HS-5 (cell line): ENCODE data around the gene TMEM212.
"Not testable (repeated sequence)": the region's sequence is repeated elsewhere in the genome, so short reads cannot be mapped to it uniquely, and the experiment has no call there.

Experiments
- DNase-seq: peaks from one replicate; pipeline ENCODE4 v3.0.0-alpha.2; 2012; ENCODE audit warnings: low read depth

Gene TMEM212

DNA sequence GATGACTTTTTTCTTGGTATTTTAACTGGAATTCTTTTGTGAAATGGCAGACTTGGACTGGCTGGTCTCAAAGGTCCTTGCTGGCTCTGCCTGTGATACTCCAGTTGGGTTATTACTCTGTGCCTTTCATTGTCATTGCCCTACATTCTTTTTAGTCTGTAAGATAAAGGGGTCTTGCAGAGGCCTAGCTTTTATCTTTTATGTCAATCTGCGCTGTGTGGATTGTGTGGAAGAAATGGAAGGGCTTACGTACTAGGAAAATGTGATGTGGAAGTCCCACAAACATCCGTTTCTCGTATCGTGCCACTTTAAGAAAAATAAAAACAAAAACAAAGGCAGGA lies 8.7 kb upstream of the TMEM212 start:
- DNase-seq = no peak

DNA sequence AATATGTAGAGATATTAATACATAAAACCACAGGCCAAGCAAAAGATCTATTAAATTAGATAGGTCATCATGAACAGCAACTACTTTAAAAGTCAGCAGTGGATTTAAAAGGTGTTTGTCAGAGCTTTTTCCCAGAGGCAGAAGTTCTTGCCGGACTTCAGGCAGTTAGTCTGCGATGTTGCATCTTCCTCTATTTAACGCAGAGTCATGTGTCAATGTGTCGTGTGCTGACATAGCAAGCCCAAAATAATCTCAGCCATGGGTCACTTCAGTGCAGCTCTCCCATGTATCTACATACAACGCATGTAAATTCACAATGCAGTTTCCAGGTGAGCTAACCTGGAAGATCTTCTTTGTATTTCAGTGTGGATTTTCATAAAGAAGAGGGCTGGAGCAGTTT lies 8.0 kb upstream of the TMEM212 start:
- no peak for DNase-seq

DNA sequence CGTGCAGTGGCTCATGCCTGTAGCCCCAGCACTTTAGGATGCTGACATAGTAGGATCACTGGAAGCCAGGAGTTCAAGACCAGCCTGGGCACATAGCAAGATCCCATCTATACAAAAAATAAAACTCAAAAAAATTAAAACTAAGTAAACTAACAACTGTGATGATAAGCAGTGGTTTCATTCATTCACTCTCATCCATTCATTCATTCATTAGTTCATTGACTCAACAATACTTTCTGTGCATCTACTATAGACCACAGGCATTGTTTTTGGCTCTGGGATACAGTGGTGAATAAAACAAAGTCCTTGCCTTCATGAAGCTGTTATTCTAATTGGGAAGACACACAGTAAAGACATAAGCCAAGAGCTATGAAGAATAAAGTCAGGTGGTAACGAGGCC lies 7.5 kb upstream of the TMEM212 start:
- DNase-seq = no peak

DNA sequence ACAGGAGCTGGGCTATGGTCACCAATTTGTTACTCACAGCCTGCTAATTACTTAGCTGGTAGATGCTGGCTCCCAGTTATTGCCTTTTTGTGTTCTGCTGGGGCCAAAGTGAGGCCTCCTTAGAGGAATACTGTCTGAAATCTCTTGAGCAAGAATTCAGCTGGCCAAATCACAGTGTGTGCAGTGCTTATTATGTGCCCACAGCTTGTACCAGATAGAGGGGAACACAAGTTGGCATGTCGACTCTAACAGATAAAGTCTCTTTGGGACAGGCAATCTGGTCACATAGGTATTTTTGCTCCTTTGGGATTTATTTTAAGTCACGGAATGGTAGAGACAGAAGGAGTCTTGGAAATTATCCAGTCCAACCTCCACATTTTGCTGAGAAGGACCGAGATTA lies 6.3 kb upstream of the TMEM212 start:
- DNase-seq = no peak

DNA sequence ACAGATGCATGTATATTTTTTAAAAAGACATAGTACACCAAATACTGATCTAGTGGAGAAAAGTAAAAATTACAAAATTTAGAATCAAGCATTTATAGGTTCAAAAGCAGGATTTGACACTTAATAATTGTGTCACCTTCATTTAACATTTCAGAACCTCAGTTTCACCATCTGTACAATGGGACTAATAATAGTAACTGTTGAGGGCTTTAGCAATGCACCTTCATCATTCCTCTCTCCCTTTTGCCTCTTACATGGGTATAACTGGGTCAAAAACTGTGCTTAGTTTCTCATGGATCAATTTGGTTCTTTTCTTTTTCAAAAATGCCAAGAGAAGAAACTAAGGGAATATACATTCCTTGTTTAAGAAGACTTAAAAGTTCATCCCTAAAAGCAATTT lies 5.5 kb upstream of the TMEM212 start:
- DNase-seq = no peak

DNA sequence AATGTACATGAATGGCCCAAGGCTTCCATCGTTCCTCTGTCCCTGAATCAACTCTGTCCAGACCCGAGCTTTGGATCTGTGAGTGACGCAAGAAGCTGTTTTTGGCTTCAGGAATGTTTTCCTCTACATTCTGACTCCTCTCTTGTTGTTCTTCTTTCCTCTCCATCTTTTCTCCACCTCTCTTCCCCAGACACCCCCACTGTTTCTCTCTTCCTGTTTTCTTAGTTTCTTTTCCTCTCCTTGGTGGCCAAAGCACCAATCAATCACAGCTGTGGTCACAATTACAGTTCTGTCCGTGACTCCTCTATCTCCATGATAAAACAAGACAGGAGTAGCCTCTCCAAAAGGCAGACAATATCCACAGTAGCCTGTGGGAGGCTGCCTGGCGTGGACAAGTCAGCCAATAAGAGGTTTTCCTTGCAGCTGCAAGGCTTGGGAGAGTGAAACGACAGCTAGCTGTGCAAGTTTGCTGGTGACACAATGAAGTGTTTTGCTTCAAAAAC lies 4.9 kb upstream of the TMEM212 start:
- DNase-seq = no peak

DNA sequence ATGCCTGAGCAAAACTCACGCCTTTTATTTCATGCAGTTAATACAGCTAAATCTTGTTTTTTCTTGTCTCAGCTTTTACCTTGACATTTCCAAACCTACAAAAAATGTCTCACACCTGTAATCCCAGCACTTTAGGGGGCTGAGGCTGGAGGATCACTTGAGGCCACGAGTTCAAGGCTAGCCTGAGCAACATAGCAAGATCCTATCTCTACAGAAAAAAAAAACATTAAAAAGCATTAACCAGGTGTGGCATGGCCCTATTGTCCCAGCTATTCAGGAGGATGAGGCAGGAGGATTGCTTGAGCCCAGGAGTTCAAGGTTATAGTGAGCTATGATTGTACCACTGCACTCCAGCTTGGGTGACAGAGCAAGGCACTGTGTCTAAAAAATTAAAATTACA lies 3.9 kb upstream of the TMEM212 start:
- no peak for DNase-seq

DNA sequence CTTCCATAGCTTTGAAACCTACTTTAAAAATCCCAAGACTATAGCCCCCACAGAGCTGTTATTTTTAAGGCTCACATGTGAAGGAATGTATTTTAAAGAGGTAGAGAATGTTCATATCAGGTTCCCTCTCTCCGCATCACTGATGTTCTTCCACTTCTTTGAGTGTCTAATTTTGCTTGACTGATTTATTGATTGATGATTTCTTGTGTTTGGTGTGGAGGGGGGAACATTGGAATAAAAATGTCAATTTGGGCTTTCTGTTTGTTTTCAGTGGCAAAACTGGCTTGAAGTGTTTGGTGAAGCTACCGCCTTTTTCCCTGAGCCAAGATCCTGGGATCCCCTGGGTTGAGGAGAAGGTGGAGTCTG lies 2.7 kb upstream of the TMEM212 start:
- DNase-seq = no peak

DNA sequence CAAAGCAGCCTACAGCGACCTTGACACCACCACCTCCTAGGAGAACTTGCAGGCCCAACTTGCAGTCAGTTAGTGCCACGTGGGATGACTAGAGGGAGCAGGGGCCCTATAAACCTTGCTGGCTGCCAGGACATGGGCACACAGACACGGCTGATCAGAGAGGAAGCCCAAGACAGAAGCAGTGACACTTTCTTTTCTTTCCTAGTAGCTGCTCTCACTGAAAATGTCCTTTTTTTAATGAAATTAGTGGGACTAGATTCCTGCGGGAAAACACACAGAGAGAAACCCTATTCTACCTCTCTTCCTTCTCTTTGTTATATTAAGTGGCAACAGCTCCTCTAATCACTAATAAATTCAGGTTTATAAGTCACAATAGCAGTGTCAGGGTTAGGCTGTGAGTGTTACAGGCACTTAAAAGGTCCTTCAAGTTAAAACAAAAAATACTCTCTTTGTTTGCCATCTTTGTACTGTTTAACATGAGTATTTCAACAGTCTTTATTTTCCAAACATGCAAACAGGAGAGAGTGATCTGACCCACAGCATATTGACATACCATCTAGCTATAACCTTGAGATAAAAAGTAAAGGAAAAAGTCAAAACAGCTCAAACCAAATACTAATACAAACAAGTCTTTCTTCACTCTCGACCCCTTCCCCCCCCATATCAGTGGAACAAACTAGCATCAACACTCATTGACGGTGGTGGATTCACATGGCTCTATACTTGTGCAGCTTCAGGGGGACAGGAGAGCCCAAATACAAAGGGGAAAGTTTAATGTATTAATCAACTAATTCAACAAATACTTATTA lies 2.1 kb upstream of the TMEM212 start:
- DNase-seq = no peak

DNA sequence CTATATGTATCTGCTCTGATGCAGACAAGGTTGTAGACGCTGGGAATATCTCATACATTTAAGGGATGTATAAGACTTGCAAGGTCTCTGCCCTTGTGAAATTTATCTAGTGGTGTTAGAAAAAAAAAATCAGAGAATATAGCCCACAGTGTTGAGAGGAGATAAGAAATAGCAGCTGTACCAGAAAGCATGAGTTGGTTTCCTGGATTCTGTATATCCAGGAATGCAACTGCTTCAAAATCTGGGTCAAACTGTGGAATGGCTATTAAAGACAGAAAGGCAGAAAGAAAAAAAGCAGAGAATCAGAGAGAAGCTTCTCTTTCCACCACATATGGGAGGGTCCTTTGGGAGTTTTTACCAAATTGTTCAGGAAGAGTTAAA lies 1.5 kb upstream of the TMEM212 start:
- DNase-seq = no peak

DNA sequence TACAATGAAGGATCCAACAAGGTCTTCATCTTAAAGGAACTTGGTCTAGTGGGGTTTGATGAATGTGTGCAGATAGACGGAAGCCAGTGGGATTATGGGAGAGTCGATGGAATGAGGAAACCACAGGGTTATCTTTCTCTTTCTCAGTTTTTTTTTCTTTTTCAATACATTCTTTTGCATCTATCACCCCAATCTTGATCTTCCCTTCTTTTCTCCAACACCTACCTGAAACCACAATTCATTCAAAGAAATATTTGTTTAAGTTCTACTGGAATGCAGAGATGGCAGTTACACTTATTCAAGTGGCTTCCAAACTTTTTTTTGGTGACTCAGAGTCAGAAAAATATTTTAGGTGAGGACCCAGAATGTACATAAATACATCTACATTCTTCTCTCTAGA lies 1.7 kb downstream of the TMEM212 start:
- no peak for DNase-seq

DNA sequence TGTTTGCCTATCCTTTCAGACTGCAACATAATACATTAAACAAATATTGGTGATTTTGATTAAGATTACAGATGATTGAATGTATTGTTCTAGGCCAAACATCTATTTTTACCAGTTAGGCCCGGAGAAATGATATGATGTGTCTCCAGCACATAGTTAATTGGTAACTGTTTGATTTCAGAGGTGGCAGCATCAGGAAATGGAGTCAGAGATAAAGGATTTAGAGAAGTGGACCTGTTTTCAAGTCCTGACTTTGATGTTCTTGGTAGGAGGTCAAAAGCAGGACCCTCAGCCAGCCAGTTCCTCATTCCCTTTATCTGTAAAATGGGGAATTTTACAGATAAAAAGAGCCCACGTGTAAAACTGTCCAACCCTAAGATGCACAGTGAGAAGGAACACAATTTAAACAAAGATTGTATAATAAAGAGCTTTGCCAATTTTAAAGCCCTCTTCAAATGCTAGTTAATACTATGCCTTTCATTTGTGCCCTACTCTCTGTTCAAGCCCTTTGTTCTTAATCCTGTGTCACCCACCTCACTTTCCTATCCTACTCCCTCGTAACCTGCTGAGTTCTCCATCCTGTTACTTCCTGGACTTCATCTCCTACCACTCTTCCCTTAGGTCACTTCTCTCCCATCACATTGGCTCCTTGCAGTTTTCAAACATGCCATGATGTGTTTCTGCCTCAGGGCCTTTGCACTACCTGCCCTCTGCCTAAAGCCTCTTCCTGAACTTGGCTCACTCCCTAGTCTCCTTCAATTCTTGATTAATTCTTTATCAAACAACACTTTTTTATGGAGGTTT lies 2.5 kb downstream of the TMEM212 start:
- no peak for DNase-seq

DNA sequence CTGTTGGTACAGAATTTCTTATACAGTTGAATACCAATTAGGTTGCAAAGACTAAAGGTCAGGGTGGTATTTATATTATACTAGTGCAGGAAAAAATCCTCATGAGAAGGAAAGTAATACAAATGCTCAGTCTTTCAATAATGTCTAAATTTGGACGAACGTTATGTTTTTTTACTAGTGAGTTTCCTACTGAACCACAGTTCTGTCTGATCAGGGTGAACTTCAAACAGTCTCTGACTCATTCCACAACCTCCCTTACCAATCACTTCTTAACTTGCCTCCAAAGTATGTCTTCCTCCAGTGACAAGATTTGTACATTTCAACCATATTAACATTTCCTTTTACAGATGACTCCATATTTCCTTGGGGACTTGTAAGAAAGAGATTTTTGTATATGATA lies 3.4 kb downstream of the TMEM212 start:
- no peak for DNase-seq

DNA sequence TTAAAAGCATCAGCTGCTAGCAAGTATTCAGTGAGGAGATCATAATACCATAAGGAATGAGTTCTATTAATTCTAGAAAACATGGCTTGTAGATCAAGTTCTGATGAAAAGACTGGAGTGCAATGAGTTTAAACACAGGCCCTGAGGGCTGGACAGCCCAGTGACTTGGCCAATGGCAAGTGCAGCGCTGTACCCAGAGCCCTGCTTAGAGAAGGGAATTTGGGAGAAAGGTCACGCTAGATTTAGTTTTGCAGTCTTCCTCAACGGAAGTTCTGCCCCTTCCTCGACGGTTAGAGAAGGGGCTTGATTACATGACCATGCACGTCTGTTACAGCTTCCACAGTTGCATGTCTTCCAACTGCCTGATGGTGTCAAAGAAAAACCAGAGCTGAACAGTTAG lies 4.0 kb downstream of the TMEM212 start:
- no peak for DNase-seq

DNA sequence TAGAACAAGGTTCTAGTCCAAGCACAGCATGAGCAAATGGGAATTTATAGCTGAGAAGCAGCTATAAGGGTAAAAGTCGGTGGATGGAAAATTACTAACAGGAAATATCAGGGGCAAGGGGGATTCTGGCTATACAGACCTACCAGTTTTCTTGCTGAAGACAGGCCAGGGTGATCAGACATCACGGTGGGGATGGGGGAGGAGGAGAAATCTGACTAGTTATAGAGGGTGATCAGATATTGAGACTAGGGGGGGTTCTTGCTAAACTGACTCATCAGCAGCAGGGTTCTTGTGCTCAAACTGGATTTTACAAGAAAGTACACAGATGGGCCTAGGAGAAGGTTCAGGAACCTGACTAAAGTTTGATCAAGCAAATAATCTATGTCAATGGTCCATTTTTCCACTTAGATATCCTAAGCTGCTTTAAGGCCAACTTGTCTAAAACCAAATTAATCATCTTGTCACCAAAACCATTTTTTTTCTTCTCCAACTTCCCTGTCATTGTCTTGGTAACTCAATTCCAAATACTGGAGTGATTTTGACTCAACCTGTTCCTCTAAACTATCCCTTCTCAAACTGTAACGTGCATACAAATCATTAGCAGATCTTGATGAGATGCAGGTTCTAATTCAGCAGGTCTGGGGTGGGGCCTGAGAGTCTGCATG lies 4.6 kb downstream of the TMEM212 start:
- DNase-seq = no peak

DNA sequence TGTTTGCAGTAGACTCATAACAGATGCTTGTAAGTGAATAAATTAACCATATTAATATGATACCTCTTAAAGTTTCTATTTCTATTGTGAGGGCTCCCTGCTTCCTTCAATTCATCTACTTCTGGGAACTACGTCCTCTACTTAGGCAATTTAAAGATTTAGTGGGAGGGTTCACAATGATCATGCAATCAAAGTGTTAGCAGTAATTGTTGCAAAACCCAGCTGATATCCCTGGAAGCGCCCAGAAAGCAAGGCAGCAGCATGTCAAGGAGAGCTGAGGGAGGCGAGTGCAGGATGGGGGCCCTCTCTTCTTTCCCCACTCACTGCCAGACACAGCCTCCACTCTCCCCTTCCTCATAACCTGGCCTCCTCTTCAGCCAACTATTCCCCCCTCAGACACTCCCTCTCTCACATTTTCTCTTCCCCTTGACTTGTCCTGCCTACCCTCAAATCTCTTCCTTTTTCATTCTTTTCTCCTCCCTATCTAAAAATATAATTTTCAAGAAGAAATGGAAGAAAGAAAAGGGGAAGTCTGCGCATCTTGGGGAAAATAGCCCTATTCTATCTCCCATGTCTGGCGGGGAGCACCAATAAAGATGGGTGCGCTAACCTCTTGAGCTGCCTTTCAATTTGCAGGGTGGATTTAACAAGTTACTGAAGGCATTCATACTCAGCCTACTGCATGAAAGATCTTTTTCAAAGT lies 6.6 kb downstream of the TMEM212 start:
- no peak for DNase-seq

DNA sequence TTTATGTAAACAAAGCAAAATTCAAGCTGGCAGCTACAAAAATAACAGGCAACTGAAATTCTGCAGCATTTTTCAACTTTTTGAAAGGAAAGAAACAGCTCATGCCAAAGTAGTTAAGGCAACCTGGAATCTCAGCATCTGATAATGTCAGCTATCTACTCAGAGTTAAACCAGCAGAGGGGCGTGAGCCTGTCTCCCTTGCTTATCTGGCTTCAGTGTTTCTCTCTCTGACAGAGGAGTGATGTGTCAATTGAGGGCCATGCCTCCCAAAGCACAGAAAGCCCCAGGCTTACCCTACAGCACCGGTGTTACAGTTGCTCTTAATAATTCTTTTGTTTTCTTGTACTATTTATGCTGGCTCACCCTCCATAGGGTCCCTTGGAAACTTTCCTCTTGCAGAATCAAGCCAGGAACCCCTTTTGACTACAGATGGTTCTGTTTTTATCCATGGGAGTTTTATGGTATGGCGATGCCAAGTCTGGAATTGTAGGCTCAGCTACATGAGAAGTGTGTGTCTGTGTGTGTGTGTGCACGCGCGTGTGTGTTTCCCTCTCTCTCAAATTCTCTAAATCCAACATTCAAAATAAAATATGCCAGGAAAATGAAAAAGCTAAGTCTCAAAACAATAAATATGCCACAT lies 7.3 kb downstream of the TMEM212 start:
- DNase-seq = no peak

DNA sequence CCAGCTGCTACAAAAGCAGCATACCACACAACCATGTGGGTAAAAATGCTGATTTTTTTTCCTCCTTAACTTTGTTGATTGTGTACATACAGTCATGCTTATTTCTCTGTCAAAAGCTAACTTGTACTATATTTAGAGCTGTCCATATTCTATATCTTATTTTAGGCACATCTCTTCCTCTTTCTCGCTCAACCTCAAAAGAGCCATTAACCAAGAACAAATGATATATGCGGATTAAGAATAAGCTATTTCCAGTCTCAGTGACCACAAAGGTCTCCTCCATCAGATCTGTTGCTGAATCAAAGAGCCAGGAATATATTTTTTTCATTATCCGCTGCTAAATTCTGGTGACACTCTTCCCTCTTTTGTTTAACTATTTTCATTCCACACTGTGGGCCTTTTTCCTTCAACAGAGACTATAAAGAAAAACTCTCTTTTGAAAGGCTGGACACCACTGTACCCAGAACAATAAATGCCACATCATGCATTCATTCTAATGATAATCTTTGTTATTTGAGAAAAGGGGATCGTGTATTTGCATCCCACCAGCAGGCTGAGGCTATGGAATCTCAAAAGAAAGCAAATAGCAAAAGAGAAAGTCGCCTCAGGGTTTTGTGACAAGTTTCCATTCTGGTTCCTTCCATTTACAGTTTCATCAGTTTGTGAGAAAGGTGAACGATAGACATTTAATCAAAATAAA lies 8.0 kb downstream of the TMEM212 start:
- DNase-seq = no peak

DNA sequence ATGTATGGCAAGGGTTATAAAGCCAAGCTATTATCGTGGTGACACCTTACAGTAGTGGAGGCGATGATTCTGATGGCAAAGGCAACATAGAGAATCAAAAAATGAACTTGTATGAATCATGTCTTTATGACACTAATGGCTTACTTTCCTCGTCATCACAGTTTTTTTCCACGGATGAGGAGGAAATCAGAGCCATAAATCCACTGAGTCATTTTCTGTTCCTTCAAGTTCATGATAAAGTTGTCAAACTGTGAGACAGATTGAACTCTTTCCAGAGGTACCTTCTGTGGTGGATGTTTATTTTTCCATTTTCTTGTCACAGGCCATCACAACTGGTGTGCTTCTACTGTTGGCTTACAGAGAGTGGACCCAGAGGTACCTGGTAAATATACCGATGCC lies 8.5 kb downstream of the TMEM212 start:
- DNase-seq = no peak

DNA sequence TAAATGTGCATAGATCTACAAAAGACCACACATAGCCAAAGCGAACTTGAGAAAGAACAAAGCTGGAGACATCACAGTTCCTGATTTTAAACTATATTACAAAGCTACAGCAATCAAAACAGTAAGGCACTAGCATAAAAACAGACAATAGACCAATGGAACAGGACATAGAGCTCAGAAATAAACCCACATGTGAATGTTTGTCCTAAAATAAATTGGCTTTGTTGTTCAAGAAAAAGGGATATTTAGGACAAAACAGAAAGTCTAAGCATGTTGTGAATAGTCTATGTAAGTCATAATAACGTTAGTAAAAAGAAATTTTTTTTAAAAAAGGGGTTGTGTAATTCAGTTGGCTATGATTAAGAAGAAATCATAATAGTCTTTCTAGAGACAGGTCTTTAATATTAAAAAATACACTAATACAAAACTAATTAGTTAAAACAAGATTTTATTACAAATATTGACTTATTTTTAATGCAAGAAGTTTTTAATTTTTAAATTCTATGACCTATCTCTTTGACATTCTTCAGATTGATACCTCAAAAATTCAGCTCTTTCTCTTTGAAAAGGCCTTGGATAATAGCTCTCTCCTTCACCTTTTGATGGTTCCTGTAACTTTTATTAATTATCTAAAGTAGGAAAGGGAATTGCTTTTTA lies 11.6 kb downstream of the TMEM212 start:
- DNase-seq = no peak

DNA sequence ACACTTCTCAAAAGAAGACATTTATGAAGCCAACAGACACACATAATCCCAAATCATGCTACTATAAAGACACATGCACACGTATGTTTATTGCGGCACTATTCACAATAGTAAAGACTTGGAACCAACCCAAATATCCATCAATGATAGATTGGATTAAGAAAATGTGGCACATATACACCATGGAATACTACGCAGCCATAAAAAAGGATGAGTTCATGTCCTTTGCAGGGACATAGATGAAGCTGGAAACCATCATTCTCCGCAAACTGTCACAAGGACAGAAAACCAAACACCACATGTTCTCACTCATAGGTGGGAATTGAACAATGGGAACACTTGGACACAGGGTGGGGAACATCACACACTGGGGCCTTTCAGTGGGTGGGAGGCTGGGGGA lies 15.6 kb downstream of the TMEM212 start:
- not testable (repeated sequence) for DNase-seq
